GM19193 (cell line): Measurements from ENCODE around the gene CAMTA1.

Experiments used
- POLR2A ChIP-seq: IDR thresholded peaks from 4 replicates; pipeline ENCODE4 v1.6.1; 2011; ENCODE audit not compliant: insufficient read depth, insufficient read length; ENCODE audit errors: extremely low read depth

Gene CAMTA1

DNA sequence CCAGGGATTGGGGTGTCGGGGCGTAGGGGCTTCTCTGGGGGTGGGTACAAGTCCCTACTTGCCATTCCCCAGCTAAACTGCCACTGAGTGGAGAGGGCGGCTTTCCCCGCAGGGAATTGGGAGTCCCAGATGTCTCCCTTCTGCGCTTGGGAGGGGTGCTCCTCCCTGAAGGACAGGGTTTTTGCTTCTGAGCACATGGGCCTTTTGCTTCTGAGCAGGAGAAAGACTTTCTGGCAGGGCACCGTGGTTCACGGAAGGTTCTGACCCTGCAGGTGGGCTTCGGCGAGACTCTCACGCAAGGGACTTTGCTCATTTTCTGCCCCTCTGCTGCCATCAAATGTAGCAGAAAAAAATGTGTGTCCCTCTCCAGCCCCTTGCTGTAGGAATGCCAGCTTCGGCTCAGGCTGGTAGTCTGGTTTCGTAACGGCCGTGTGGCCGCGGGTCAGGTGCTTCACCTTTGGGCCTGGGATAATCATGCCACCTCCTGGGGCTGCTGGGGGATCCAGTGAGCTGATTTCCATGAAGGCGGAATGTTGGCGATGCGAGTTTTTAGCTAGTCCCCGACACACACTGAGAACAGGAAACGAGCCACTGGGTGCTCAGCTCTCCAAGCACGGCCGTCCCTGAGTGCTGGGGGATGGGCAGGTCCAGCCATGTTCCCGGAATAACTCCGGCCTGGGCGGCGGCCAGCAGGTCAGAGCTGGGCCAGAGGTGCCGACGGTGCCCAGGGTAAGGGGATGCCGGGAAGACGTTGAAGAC is 364.0 kb downstream of the CAMTA1 start:
- TF ChIP-seq POLR2A: no peak

DNA sequence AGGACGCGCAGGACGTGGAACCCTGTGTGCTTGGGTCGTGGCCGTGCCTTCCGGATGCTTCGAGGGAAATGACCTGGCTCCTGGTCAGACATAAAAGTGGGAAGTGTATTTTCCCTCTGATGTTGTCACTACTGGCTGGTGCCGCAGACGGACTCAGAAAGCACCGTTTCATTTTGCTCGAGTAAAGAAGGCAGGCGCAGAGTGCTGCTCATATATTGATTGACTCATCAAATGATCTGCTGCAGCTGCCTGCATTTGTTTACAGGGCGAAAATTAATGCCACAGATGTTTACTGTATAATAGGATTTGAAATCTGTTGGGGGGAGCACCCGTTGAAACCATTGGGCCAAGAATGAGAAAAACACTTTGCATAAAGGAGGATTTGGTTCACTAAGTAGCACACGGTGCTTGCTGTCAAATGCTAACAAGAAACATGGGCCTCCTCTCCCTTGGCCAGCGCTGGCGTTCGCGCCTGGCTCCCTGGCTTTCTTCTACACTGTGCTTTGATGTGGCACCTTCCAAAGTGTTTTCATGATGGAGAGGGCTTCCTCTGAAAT is 365.5 kb downstream of the CAMTA1 start:
- no peak for TF ChIP-seq POLR2A

GRCh38 chr1:7151978-7152377 is 366.7 kb downstream of the CAMTA1 start:
- no peak for TF ChIP-seq POLR2A

GRCh38 chr1:7152655-7153054 is 367.4 kb downstream of the CAMTA1 start:
- no peak for TF ChIP-seq POLR2A

DNA sequence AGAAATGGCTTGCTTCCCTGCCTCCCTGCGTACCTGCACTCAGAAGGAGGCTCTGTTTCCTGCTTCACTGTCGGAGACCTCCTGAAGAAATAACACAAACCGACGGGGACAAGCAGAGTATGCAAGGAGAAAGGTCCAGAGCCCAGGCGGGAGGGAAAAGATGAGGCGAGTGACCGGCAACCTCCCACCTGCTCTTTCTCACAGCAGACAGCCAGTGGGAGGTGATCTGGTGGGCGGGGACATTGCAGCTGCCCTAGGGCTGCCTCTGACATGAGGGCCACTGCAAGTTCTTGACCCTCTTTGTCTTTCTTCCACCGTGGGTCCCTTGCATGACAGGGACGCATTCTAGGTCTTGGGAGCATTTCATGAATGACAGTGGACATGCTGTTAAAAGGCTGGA is 368.2 kb downstream of the CAMTA1 start:
- TF ChIP-seq POLR2A: no peak

- no peak for TF ChIP-seq POLR2A
These were observed 374.0 kb downstream of the CAMTA1 start for GRCh38 chr1:7159116-7159781.

GRCh38 chr1:7171168-7171567 is 385.9 kb downstream of the CAMTA1 start:
- TF ChIP-seq POLR2A: no peak

DNA sequence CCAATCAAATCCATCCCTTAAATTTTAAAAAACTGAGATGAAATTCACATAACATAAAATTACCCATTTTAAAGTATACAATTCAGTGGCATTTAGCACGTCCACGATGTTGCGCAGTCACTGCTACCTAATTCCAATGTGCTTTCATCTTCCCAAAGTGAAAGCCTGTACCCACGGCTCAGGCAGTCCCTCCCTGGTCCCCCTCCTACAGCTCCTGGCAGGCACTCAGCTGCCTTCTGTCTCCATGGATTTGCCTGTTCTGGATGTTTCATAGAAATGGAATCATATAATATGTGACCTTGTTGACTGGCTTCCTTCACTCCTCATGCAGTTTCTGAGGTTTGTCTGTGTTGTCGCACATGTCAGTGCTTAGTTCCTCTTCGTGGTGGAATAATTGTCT is 386.3 kb downstream of the CAMTA1 start:
- TF ChIP-seq POLR2A: no peak

DNA sequence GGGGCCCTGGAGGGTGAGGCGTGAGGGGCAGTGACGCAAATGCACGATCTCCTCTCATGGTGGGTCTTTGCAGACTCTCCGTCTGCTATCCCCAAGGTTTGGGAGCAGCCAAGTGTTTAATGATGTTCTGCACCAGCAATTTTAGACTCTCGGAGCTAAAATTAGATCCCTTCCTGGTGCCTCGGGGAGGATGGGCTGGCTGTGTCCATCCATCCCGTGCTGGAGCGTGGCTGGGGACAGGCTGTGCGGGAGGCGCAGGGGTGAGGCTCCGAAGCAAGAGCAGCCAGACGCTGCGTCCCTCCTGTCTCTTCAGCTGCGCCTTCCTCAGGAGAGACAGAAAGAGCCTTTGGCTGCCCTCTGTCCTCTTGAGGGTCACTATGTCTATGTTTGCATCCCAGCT is 387.6 kb downstream of the CAMTA1 start:
- no peak for TF ChIP-seq POLR2A

GRCh38 chr1:7174561-7174960 is 389.3 kb downstream of the CAMTA1 start:
- no peak for TF ChIP-seq POLR2A

GRCh38 chr1:7174980-7175906 is 390.0 kb downstream of the CAMTA1 start:
- no peak for TF ChIP-seq POLR2A

GRCh38 chr1:7177021-7177420 is 391.8 kb downstream of the CAMTA1 start:
- no peak for TF ChIP-seq POLR2A

GRCh38 chr1:7177438-7178146 is 392.3 kb downstream of the CAMTA1 start:
- TF ChIP-seq POLR2A: no peak

- TF ChIP-seq POLR2A: no peak
These were observed 393.1 kb downstream of the CAMTA1 start for GRCh38 chr1:7178336-7178735.
